Activated CD8-positive, alpha-beta memory T cell treated with anti-CD3 and anti-CD28 coated beads for 4 hours (primary cell): ENCODE measurements around the gene SERINC5.
"Not testable (repeated sequence)": the region's sequence is repeated elsewhere in the genome, so short reads cannot be mapped to it uniquely, and the experiment has no call there.

Experiments
- DNase-seq, 2 donors: peaks; one replicate each; pipeline ENCODE4 v3.0.0-alpha.2; 2020; ENCODE audit warnings: low read depth in 2 of 2

Gene SERINC5

GRCh38 chr5:80198399-80198798, 57.4 kb downstream of the SERINC5 start:
- no peak for DNase-seq

- no peak for DNase-seq
Measured at GRCh38 chr5:80195837-80196400, 59.9 kb downstream of the SERINC5 start.

GRCh38 chr5:80194468-80194867, 61.4 kb downstream of the SERINC5 start:
- no peak for DNase-seq

- DNase-seq = no peak
Measured at GRCh38 chr5:80193401-80193800, 62.4 kb downstream of the SERINC5 start.

- DNase-seq = no peak
Measured at GRCh38 chr5:80192507-80193241, 63.2 kb downstream of the SERINC5 start.

GRCh38 chr5:80191991-80192398, 63.9 kb downstream of the SERINC5 start:
- DNase-seq = no peak

- DNase-seq = no peak
Measured at GRCh38 chr5:80191397-80191796, 64.5 kb downstream of the SERINC5 start.

GRCh38 chr5:80190960-80191359, 64.9 kb downstream of the SERINC5 start:
- no peak for DNase-seq

GRCh38 chr5:80189701-80190100, 66.1 kb downstream of the SERINC5 start:
- DNase-seq = no peak

GRCh38 chr5:80189201-80189600, 66.6 kb downstream of the SERINC5 start:
- DNase-seq = no peak

GRCh38 chr5:80187421-80188090, 68.3 kb downstream of the SERINC5 start:
- no peak for DNase-seq

GRCh38 chr5:80185535-80185934, 70.3 kb downstream of the SERINC5 start:
- not testable (repeated sequence) for DNase-seq

GRCh38 chr5:80185095-80185494, 70.8 kb downstream of the SERINC5 start:
- DNase-seq = no peak

- DNase-seq = no peak
Measured at GRCh38 chr5:80184235-80185023, 71.4 kb downstream of the SERINC5 start.

- not testable (repeated sequence) for DNase-seq
Measured at GRCh38 chr5:80183728-80184234, 72.1 kb downstream of the SERINC5 start.

- no peak for DNase-seq
Measured at GRCh38 chr5:80182809-80183580, 72.9 kb downstream of the SERINC5 start.

GRCh38 chr5:80181618-80182211, 74.1 kb downstream of the SERINC5 start:
- DNase-seq = no peak

GRCh38 chr5:80177236-80177635, 78.6 kb downstream of the SERINC5 start:
- no peak for DNase-seq

- no peak for DNase-seq
Measured at GRCh38 chr5:80175337-80175736, 80.5 kb downstream of the SERINC5 start.

- DNase-seq = no peak
Measured at GRCh38 chr5:80174790-80175189, 81.1 kb downstream of the SERINC5 start.
